ENCODE measurements around the gene KCNA4. TPM values are rescaled to one million over a fixed set of nuclear protein-coding genes. Genes with fewer than 3 reads are reported as not detected.

Gene KCNA4
- not detected in 2 replicates for total RNA-seq

DNA sequence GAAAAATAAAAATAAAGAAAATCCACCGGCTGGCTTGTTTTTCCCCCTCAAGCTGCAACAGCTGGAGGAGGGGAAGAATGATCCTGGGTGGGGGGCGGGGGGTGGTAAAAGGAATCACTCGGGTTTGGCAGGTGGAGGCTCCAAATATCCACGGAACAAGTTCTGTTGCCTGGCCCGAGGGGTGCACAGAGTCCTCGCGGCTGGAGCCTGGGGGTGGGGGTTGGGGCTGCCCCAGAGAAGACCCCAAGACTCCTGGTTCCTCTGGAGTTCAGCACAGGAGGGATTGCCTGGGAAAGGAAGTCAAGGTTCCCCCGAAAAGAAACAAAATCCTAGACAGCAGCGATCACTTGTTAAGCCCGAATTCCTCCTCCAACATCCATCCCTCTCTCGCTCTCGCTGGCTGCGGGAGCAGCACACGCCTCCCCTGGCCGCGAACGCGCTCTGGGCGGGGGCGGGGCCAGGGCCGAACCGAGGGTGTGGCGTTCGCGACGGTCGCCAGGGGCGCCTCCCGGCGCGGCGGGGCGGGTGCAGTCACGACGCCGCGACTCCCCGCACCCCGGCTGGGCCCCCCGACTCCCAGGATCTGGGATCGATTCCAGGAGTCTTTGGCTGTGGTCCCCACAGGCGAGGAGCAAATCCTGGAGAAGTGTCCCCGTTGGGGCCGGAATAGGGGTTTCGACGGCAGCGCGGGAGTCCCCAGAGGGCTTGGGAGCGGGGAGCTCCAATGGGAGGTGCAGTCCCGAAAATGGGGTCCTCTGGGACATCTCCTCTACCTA, at the start of gene KCNA4:
Gene KCNA4 (minus strand): TSS at position 443 of the 776 bp plus-strand sequence. CDS start 4,352 bp downstream, outside the sequence.

Other genes starting within 250 kb of the KCNA4 start
- not detected in 2 replicates for gene FSHB, start 214.0 kb upstream of the KCNA4 start, total RNA-seq